Activated CD4-positive, alpha-beta T cell treated with anti-CD3 and anti-CD28 coated beads, Interleukin-2, amount 10 ng/mL, durations not matched to agents 7 days and 5 days (primary cell): Measurements from ENCODE around the gene CYBB. TPM values are rescaled to one million over a fixed set of nuclear protein-coding genes. Genes with fewer than 3 reads are reported as not detected.
A peak's percentile ranks its signal among the peaks of the same experiment; 100 is the strongest.

ENCODE experiments used
- CTCF ChIA-PET: fragments of 350-600 bp; sonication (Branson Sonifier 250); formaldehyde crosslinking; loops from one replicate; lab custom pipeline; 2021; ENCODE audit warnings: antibody characterized with exemption; lab: Charles Lee
- POLR2A ChIA-PET: fragments of 350-600 bp; sonication (Branson Sonifier 250); formaldehyde crosslinking; loops from one replicate; lab custom pipeline; 2021; ENCODE audit warnings: antibody characterized with exemption; lab: Charles Lee
- DNase-seq: peaks from one replicate; pipeline ENCODE4 v3.0.0-alpha.2; 2020
- H3K27ac Mint-ChIP-seq: one replicate; pipeline ENCODE4 v1.8.0; 2021; ENCODE audit warnings: mild to moderate bottlenecking, moderate library complexity, mixed read lengths
- H3K27me3 Mint-ChIP-seq: one replicate; pipeline ENCODE4 v1.8.0; 2021; ENCODE audit warnings: mixed read lengths
- H3K36me3 Mint-ChIP-seq: one replicate; pipeline ENCODE4 v1.8.0; 2021; ENCODE audit warnings: low read depth, mixed read lengths
- H3K4me1 Mint-ChIP-seq: one replicate; pipeline ENCODE4 v1.8.0; 2021; ENCODE audit warnings: mixed read lengths
- H3K4me3 Mint-ChIP-seq: one replicate; pipeline ENCODE4 v1.8.0; 2021; ENCODE audit warnings: mild to moderate bottlenecking, moderate library complexity, mixed read lengths
- H3K9me3 Mint-ChIP-seq: one replicate; pipeline ENCODE4 v1.8.0; 2021; ENCODE audit warnings: mixed read lengths
- total RNA-seq, 2 experiments: library from RNA; stranded (reverse); gene quantifications; one replicate each; pipeline ENCODE4 v1.2.3, GENCODE V29; 2021

CYBB gene
- total RNA-seq, 2 experiments from 2014 or later, result not detected

GRCh38 chrX:37847733-37848197 is 67.9 kb downstream of the CYBB start:
- ChIA-PET POLR2A (no interaction called here), CTCF (no interaction called here)
- no peak for DNase-seq
- H3K36me3 Mint-ChIP-seq, result peaks cover 3% of the 10 kb centered on the region
- peaks cover 21% of the 10 kb centered on the region for H3K4me1 Mint-ChIP-seq
- no peaks in the 10 kb centered on the region for H3K27me3 Mint-ChIP-seq
- peak overlapping the region; percentile 78 for H3K4me3 Mint-ChIP-seq
- peak overlapping the region; percentile 86 for H3K27ac Mint-ChIP-seq
- H3K9me3 Mint-ChIP-seq, result no peaks in the 10 kb centered on the region

DNA sequence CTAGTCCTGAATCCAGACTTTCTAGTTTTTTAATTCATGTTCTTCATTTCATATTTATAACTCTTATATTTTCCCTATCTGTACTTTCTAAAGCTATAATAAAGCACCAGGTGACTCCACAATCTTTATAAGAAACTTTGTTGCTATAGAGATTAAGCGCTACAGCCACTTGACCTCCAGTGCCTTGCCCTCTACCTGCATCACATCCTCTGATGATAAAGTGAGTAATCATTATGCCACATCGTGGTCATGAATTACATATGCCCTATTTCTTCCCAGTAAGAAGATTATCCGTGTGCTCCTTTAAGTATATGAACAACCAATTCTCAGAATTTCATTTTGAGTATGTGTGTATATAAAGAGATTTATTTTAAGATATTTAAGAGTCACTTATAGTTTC is 74.3 kb downstream of the CYBB start:
- CTCF ChIA-PET, result no interaction called here
- peaks cover 6% of the 10 kb centered on the region for H3K4me1 Mint-ChIP-seq

GRCh38 chrX:37854748-37855147 is 74.9 kb downstream of the CYBB start:
- POLR2A ChIA-PET, result no interaction called here
- H3K27ac Mint-ChIP-seq, result no peak overlapping the region

More for the DNA sequence above, 74.3 kb downstream of the CYBB start:
- no peaks in the 10 kb centered on the region for H3K36me3 Mint-ChIP-seq
- no peak overlapping the region for H3K4me3 Mint-ChIP-seq
- no peaks in the 10 kb centered on the region for H3K9me3 Mint-ChIP-seq
- POLR2A ChIA-PET, result no interaction called here
- no peak for DNase-seq
- no peaks in the 10 kb centered on the region for H3K27me3 Mint-ChIP-seq
- no peak overlapping the region for H3K27ac Mint-ChIP-seq

GRCh38 chrX:37860721-37861120 is 80.9 kb downstream of the CYBB start:
- Mint-ChIP-seq H3K36me3 (no peaks in the 10 kb centered on the region), H3K9me3 (no peaks in the 10 kb centered on the region), H3K27me3 (peaks cover 13% of the 10 kb centered on the region), H3K4me1 (no peaks in the 10 kb centered on the region), H3K27ac (no peak overlapping the region), H3K4me3 (no peak overlapping the region)
- DNase-seq, result no peak
- ChIA-PET CTCF (no interaction called here), POLR2A (no interaction called here)

More at GRCh38 chrX:37854748-37855147, 74.9 kb downstream of the CYBB start:
- Mint-ChIP-seq H3K36me3 (no peaks in the 10 kb centered on the region), H3K4me3 (no peak overlapping the region), H3K4me1 (peaks cover 3% of the 10 kb centered on the region), H3K9me3 (no peaks in the 10 kb centered on the region), H3K27me3 (no peaks in the 10 kb centered on the region)
- DNase-seq, result no peak
- CTCF ChIA-PET, result no interaction called here

DNA sequence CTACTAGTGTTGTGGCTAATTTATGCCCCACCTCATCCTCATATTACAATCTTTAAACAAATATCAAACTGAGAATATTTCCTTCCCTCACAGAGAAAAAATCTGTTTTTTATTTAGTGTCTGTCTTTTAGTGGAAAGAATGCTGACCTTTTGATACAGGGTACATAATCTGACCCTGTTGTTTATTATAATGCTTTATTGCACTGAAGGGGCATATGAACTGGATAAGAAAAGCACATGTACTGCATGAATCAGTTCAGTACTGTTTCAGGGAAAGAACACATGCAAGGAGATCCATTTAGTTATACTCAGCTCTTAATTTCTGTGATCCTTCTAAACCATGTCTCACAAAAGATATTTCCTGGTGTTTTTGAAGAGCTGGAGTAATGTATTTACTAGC is 83.0 kb downstream of the CYBB start:
- DNase-seq, result no peak
- H3K36me3 Mint-ChIP-seq, result peaks cover 3% of the 10 kb centered on the region
- H3K4me3 Mint-ChIP-seq, result no peak overlapping the region
- no peak overlapping the region for H3K27ac Mint-ChIP-seq
- peaks cover 8% of the 10 kb centered on the region for H3K4me1 Mint-ChIP-seq
- ChIA-PET POLR2A (no interaction called here), CTCF (no interaction called here)
- H3K9me3 Mint-ChIP-seq, result peaks cover 7% of the 10 kb centered on the region
- peaks cover 13% of the 10 kb centered on the region for H3K27me3 Mint-ChIP-seq

Other genes with a start within 250 kb of the CYBB start
- under 1 TPM; 0.30 to 0.46 TPM for gene LANCL3, start 208.4 kb upstream of the CYBB start, total RNA-seq
- under 1 TPM; 0.02 to 0.04 TPM for gene XK, start 94.3 kb upstream of the CYBB start, total RNA-seq
- gene DYNLT3, start 67.5 kb downstream of the CYBB start, total RNA-seq, result 10 to 100 TPM; 12.7 to 13.1 TPM
- not detected for gene SYTL5, start 226.5 kb downstream of the CYBB start, total RNA-seq